ENCODE measurements around the gene GIMAP5.
A peak's percentile ranks its signal among the peaks of the same experiment; 100 is the strongest.

GIMAP5 gene

GRCh38 chr7:150735596-150736358 lies 1.4 kb upstream of the GIMAP5 start:
- no peak for DNase-seq (ENCODE audit: low read depth, low spot score)

DNA sequence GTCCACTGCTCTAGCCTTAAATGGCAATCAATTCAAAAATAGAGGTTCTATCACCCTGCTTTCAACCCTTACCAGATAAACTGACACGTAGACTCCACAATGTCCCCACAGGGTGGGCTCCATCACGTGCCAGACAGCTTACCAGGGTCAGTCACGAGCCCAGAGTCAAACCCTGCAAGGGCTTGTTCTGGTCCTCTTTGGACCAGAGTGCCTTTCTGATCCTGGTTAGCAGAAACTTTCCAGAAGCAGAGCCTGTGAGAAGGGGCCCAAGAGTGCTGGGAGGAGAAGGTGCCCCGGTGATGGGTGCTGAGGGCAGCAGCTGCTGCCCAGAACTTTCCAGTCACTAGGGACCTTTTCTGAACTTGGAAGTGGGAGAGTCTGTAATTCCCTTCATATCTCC lies 354 bp upstream of the GIMAP5 start:
- DNase-seq (ENCODE audit: low read depth, low spot score), result no peak

DNA sequence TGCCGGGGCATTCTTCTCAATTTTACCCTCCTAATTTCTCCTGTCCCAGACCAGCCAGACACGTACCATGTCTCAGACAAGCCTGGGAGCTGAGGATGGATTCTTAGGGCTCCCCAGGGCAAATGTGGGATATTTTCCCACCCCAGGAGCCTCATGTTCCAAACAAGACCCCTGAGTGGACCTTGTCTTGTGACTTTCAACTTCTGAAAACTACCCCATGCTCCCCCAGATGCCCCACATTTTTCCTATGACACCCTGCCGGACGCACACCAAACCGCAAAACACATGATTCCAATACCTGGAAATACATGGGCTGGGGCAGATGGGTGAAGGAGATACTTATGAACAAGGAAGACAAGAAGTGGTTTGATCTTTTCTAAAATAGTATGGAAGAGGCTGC lies 874 bp downstream of the GIMAP5 start:
- no peak for DNase-seq (ENCODE audit: low read depth, low spot score)

GRCh38 chr7:150738591-150739001 lies 1.4 kb downstream of the GIMAP5 start:
- peak; percentile 12 for DNase-seq (ENCODE audit: low read depth, low spot score)

- no peak for DNase-seq (ENCODE audit: low read depth, low spot score)
Observed at GRCh38 chr7:150739033-150739432, 1.8 kb downstream of the GIMAP5 start.

DNA sequence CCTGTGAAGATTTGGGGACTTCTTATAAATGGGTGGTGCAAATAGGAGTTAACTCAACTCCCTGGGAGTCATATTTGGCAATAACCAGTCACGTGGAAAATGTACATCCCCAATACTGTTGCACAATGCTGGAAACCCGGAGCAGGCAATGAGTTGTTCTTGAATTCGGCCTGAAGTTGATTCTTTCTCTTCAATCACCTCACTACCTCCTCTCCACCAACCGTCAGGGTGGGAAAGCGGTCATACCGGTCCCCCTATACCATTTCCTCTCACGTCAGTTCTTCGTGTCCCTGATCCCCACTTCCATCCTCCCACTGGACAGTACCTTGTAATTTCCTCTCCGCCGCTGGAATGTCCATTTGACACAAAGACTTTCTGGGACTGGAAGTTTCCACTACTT lies 2.8 kb downstream of the GIMAP5 start:
- DNase-seq (ENCODE audit: low read depth, low spot score), result no peak

GRCh38 chr7:150742286-150742968 lies 5.2 kb downstream of the GIMAP5 start:
- no peak for DNase-seq (ENCODE audit: low read depth, low spot score)

DNA sequence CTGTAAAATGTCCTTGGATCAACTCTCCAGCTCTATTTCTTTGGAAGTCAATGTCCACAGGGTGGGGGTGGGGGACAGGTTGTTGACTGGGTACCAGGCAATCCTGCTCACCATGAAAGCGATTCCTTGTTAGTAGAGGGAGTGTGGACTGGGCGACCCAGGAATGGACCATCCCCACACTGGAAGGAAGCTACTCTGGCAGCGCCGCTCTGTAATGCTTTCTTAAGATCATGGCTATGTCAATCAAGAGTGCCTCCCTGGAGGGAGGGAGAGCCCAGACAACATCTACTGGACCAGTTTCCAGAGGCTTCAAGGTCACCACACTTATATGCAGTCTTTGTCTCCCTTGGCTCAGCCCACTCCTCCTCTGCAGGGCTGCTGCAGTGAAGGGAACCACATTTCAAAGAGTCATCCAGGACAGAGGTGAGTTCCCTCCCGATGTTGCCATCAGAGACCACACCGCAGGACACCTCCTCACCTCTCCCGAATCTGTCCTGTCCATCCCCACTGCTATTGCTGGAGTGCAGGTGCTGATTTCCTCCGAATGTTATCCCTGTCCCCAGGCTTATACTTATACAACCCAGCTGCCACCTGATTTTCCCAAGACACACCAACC lies 6.9 kb downstream of the GIMAP5 start:
- no peak for DNase-seq (ENCODE audit: low read depth, low spot score)

DNA sequence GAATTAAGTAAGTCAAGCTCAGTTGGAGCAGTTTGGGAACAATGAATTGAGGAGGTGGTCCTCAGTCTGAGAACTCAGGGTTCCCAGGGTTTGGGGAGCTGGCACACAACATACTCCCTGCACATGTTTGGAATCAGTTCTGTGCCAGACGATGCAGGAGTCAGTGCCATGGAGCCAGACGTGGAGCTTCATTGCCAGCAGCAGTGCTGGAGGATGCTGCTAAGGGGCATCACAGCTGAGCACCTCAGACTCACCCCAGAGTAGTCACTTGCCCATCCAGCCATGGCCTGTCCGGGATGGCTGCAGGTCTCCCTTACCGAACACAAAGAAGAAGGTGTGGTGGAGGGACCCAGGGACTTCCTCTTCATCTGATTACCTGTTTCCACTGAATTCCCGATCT lies 7.9 kb downstream of the GIMAP5 start:
- no peak for DNase-seq (ENCODE audit: low read depth, low spot score)

DNA sequence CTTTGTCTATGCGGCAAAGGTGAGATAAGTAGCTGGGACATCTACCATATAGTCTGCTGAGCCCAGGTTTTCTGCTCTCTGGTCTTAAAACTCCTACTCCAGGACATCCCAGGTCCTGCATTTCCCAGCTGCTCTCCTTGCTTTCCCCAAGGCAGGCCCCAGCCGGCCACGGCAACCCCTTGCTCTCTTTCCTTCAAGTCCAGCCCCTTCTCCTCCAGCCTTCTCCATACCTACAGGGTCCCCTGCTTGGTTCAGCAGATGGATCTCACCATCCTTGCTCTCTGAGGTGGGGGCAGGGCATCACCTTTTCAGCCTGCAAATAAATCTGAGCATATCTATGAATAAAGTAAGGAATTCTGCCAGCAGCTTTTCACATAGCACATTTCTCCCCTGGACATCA lies 8.7 kb downstream of the GIMAP5 start:
- no peak for DNase-seq (ENCODE audit: low read depth, low spot score)

DNA sequence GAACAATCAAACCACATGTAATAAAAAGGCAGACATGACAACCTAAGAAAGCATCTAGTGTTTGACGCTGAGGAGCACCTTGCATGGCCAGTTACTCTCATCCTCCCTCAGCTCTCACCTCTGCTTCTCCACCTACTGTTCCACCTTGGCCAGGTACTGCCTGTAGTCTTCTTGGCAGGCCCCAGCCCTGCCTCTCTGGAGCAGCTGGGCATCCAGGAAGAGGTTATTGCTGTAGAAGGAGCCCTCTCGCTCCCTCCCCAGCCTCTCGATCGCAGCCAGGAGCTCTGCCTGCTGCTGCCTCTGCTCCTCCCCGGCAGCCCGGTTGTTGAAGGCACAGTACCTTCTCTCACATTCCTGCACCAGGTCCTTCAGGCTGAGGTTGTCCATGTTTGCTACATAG lies 9.7 kb downstream of the GIMAP5 start:
- no peak for DNase-seq (ENCODE audit: low read depth, low spot score)

DNA sequence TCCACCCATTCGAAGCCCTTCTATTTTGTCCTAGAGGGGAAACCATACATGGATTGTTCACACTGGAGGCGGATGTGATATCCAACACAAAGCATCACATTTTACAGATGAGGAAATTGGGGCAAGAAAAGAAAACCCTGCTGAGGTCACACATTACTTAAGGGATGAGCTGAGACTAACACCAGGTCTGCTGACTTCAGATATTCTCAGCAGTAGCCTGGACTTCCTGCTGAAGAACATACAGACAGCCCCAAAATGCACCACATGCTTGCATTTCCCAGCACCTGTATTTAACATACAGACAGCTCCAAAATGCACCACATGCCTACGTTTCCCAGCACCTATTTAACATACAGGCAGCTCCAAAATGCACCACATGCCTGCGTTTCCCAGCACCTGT lies 11.2 kb downstream of the GIMAP5 start:
- DNase-seq (ENCODE audit: low read depth, low spot score), result no peak

GRCh38 chr7:150751702-150752101 lies 14.5 kb downstream of the GIMAP5 start:
- no peak for DNase-seq (ENCODE audit: low read depth, low spot score)

DNA sequence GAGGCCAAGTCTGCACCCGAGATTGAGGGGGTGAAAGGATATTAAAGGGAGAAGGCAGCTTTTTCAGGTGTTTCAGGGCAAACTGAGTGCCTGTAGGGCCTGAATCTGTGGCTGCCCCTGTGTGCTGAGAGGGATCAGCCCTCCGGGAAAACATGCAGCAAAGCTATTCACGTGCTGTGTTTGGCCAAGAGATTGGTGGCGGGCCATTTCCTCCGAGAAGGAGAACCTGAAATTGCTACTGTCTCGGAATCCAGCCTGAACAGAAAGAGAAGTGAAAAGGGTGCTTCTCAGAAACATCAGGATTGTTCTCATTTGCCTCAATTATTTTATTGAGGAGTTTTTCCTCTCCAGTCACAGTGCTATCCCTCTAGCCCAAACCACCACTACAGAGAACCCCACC lies 16.0 kb downstream of the GIMAP5 start:
- no peak for DNase-seq (ENCODE audit: low read depth, low spot score)

- DNase-seq (ENCODE audit: low read depth, low spot score), result peak; percentile 2
Observed at GRCh38 chr7:150753826-150754603, 16.8 kb downstream of the GIMAP5 start.

- DNase-seq (ENCODE audit: low read depth, low spot score), result no peak
Observed at GRCh38 chr7:150754951-150755350, 17.7 kb downstream of the GIMAP5 start.

DNA sequence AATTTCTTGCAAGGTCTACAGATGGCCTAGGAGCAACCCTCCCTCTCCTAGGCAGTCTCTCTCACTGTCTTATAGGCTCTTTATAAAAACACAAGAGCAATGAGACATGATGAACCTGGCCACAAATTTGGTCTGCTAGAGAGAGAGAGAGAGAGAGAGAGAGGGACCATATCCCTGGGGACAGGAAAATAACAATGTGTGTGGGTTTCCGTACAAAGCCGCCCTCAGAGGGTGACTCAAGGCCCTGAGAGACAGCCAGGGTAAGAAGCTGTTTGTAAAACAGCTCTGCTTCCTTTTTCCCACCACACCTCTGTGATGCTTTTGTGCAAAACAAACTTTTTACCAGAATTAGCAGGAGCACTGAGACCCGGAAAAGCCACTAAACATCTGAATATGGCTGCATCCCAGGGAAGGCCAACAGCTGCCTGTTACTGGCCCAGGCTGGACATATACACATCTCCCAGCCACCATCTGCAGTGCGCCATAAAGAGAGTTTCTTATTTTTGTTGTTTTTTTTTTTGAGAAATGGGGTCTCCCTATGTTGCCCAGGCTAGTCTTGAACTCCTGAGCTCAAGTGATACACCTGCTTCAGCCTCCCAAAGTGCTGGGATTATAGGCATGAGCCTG lies 18.4 kb downstream of the GIMAP5 start:
- DNase-seq (ENCODE audit: low read depth, low spot score), result no peak

DNA sequence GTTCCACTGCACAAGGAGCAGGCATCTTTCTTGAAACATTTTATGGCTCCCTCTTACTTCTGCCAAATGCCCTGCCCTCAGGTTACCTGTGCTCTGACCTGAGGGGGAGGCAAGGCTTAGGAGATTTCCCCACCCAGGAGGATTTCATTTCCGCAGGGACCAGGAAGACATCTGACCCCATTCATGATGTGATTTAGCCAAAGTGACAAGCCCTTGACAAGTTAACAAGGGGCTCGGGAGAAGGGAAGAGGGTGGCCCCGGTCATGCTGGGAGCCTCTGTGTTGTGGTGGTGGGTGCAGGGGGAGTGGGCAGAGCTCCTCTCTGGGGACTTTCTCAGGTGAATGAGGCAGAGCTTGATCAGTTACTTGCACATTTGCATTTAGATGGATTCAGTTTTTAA lies 18.9 kb downstream of the GIMAP5 start:
- no peak for DNase-seq (ENCODE audit: low read depth, low spot score)

- DNase-seq (ENCODE audit: low read depth, low spot score), result no peak
Observed at GRCh38 chr7:150756858-150757257, 19.6 kb downstream of the GIMAP5 start.

DNA sequence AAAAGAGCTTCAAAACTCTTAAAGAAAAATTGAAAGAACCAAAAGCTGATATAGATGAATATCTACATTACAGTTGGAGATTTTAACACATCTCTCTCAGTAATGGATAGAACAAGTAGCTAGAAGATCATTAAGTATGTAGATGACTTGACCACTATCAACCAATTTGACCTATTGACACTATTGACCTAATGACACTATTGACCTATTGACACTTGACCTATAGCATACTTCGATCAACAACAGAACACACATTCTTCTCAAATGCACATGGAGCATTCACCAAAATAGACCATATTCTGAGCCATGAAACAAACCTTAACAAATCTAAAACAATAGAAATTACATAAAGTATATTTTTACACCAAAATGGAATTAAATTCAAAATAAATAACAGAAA lies 22.3 kb downstream of the GIMAP5 start:
- no peak for DNase-seq (ENCODE audit: low read depth, low spot score)

- no peak for DNase-seq (ENCODE audit: low read depth, low spot score)
Observed at GRCh38 chr7:150766334-150766709, 29.1 kb downstream of the GIMAP5 start.

GRCh38 chr7:150769768-150770167 lies 32.5 kb downstream of the GIMAP5 start:
- no peak for DNase-seq (ENCODE audit: low read depth, low spot score)
